ENCODE measurements around the gene SLC30A5.

GRCh38 chr5:69167493-69167855 is 73.7 kb downstream of the SLC30A5 start:
- TF ChIP-seq CTCF (IDR thresholded peaks at IDR 0.05), result no peak
- TF ChIP-seq POLR2A (IDR thresholded peaks at IDR 0.05), result no peak
